Spleen (tissue), 7 donors: Measurements from ENCODE around the gene EPDR1.

ENCODE experiments used
- CTCF ChIP-seq, 11 experiments: fragments of 200-600 bp in 7 of 11; fragments of 450-650 bp in 4 of 11; sonication (generic) in 4 of 11; IDR thresholded peaks in 8 of 11; conservative IDR thresholded peaks in 3 of 11; 1 replicate in 7 of 11; 2 replicates in 4 of 11; pipeline versions ENCODE4 v1.4.0 to v1.8.0; 2016 to 2021; ENCODE audit warnings: antibody characterized with exemption in 11 of 11, inconsistent platforms in 4 of 11, mild to moderate bottlenecking in 1 of 11
- POLR2A ChIP-seq, 3 donors: fragments of 450-650 bp; IDR thresholded peaks; one replicate each; pipeline ENCODE4 v1.5.1; 2017; ENCODE audit warnings: antibody characterized with exemption in 3 of 3, mild to moderate bottlenecking in 1 of 3
- POLR2AphosphoS5 ChIP-seq, 3 donors: sonication (generic); formaldehyde crosslinking; IDR thresholded peaks; one replicate each; pipeline ENCODE4 v1.5.1; 2017; ENCODE audit warnings: antibody characterized with exemption in 3 of 3
- donor health status: DM: no; HTN: no; CAD: no; lungs with moderate emphysema.
- donor health status: DM: no; HTN: no; CAD: no.
- donor health status: DM: no; HTN: no; CAD: no.

GRCh38 chr7:37981664-37982063 is 61.2 kb downstream of the EPDR1 start:
- no peak for TF ChIP-seq CTCF (IDR thresholded peaks at IDR 0.05 in 8 of 11, conservative IDR thresholded peaks at IDR 0.05 in 3 of 11)
- TF ChIP-seq POLR2A (IDR thresholded peaks at IDR 0.05): no peak
- TF ChIP-seq POLR2AphosphoS5 (IDR thresholded peaks at IDR 0.05): no peak
